ENCODE results near the gene PAK4. TPM values are rescaled to one million over a fixed set of nuclear protein-coding genes. Genes with fewer than 3 reads are reported as not detected.

PAK4 gene
- 10 to 100 TPM; 10.6 to 17.3 (median 11.6) TPM for total RNA-seq
- 10 to 100 TPM in 2 of 3 donors, 1 to 10 TPM in 1; 7.2 to 22.0 (median 16.5) TPM for polyA plus RNA-seq
- long read RNA-seq, donor 1: 0 reads
- long read RNA-seq, donor 2, partial matches to known transcripts: 1 of 7 reads
- long read RNA-seq, donor 2, other reads (novel, unspliced or antisense): 6 of 7 reads

GRCh38 chr19:39125554-39126311 lies at the start of gene PAK4:
TSS of gene PAK4 (plus strand) at chr19:39125786. CDS start at chr19:39169554, 43,768 bp downstream.
- no peaks in the 10 kb centered on the region for H3K36me3 ChIP-seq (ENCODE audit: insufficient read depth in 1 of 2, low read depth in 1 of 2)
- H3K4me3 ChIP-seq: peak within 1 kb of the TSS; percentile 95
- 1 to 2% (median 1%) methylated on average over 61 to 64 of the region's 64 CpGs for WGBS, 3 donors
- H3K4me1 ChIP-seq: peaks cover 8% of the 10 kb centered on the region
- intact Hi-C loops (cut with DNase I): loop anchor here in 1 of 2 donors (10.0 kb wide), 2 partner anchors 161 to 289 kb away; partner anchors contain the start of gene PLEKHG2
- TF ChIP-seq CTCF (IDR thresholded peaks at IDR 0.05): no peak
- no peaks in the 10 kb centered on the region for H3K9me3 ChIP-seq
- H3K27me3 ChIP-seq (ENCODE audit: insufficient read depth in 3 of 3, low read length in 2 of 3): peaks cover 0 to 5% (median 0%) of the 10 kb centered on the region in 3 donors
- DNase-seq (peak; percentile 98 to 99), ATAC-seq (peak; percentile 100)
- peak within 1 kb of the TSS; percentile 71 for H3K27ac ChIP-seq

- Histone ChIP-seq H3K9me3 (no peaks in the 10 kb centered on the region), H3K4me1 (no peaks in the 10 kb centered on the region), H3K4me3 (no peak overlapping the region), H3K27ac (no peak overlapping the region), H3K27me3 (ENCODE audit: insufficient read depth in 3 of 3, low read length in 2 of 3) (peaks cover 2 to 45% (median 9%) of the 10 kb centered on the region in 3 donors), H3K36me3 (ENCODE audit: insufficient read depth in 1 of 2, low read depth in 1 of 2) (no peaks in the 10 kb centered on the region)
- intact Hi-C loops (cut with DNase I): no loop called here
- TF ChIP-seq CTCF (IDR thresholded peaks at IDR 0.05): no peak
- DNase-seq: no peak
- WGBS, 3 donors: 81 to 90% (median 83%) methylated on average over 11 of the region's 11 CpGs
- no peak for ATAC-seq
Measured at GRCh38 chr19:39077323-39077722, 48.3 kb upstream of the PAK4 start.

DNA sequence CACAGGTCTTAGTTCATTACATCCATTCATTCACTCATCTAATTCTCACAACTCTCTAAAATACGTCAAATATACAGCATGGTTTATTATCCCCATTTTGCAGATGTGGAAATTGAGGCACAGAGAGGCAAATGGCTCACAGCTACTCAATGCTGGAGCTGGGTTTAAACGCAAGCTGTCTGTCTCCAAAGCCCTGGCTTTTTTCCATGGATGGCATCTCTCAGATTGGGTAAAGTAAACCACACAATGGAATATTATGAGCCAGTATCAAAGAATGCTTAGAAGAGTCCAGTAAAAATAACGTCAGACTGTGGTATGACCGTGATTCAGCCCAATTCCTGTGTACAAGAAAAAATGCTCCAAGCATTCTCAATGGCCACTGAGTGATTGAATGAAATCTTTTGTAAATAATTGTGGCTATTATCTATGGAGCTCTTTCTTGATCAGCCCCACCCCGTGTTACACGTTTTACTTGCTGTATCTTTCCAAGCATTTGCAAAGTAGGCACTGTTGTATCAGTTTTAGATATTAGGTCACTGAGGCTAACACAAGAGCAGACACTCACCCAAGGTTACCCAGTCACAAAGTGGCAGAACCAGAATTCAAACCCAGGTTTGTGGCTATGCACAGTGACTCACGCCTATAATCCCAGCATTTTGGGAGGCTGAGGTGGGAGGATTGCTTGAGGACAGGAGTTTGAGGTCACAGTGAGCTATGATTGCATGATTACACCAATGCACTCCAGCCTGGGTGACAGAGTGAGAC lies 47.0 kb upstream of the PAK4 start:
- Histone ChIP-seq H3K4me1 (no peaks in the 10 kb centered on the region), H3K27me3 (ENCODE audit: insufficient read depth in 3 of 3, low read length in 2 of 3) (peaks cover 3 to 56% (median 13%) of the 10 kb centered on the region in 3 donors), H3K9me3 (no peaks in the 10 kb centered on the region), H3K36me3 (ENCODE audit: insufficient read depth in 1 of 2, low read depth in 1 of 2) (no peaks in the 10 kb centered on the region), H3K4me3 (no peak overlapping the region), H3K27ac (no peak overlapping the region)
- no peak for TF ChIP-seq CTCF (IDR thresholded peaks at IDR 0.05)
- no peak for DNase-seq
- intact Hi-C loops (cut with DNase I): no loop called here
- 42 to 57% (median 49%) methylated on average over 7 of the region's 7 CpGs for WGBS, 3 donors
- ATAC-seq: no peak

DNA sequence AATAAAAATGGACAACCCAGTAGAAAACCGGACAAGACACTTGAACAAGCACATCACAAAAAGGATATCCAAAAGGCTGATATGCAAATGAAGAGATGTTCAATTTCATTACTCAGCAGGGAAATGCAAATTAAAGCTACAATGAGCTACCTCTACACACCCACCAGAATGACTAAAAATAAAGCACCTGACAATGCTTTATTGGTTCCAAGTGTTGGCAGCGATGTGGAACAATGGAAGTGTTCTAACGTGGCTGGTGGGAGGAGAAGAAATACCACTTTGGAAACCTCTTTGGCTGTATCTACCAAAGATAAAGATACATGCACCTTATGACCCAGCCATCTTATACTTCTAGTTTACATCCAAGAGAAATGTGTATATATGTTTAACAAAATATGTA lies 45.2 kb upstream of the PAK4 start:
- ATAC-seq (no peak), DNase-seq (no peak)
- intact Hi-C loops (cut with DNase I): no loop called here
- H3K27me3 ChIP-seq (ENCODE audit: insufficient read depth in 3 of 3, low read length in 2 of 3): peaks cover 3 to 73% (median 20%) of the 10 kb centered on the region in 3 donors
- H3K9me3 ChIP-seq: no peaks in the 10 kb centered on the region
- H3K4me3 ChIP-seq: no peak overlapping the region
- TF ChIP-seq CTCF (IDR thresholded peaks at IDR 0.05): no peak
- no peaks in the 10 kb centered on the region for H3K4me1 ChIP-seq
- H3K36me3 ChIP-seq (ENCODE audit: insufficient read depth in 1 of 2, low read depth in 1 of 2): no peaks in the 10 kb centered on the region
- 50 to 55% (median 51%) methylated on average over 3 of the region's 3 CpGs for WGBS, 3 donors
- no peak overlapping the region for H3K27ac ChIP-seq
